ENCODE measurements around the gene LIN28B. TPM values are rescaled to one million over a fixed set of nuclear protein-coding genes. Genes with fewer than 3 reads are reported as not detected.

Gene LIN28B
- total RNA-seq, 1 donor from 2014 or later, result not detected

Other genes with a start within 250 kb of the LIN28B start
- gene HACE1, start 97.2 kb upstream of the LIN28B start, total RNA-seq, result 7.7 TPM
- gene POPDC3, start 222.9 kb downstream of the LIN28B start, total RNA-seq, result not detected